ENCODE measurements around the gene IGSF23.
A peak's percentile ranks its signal among the peaks of the same experiment; 100 is the strongest.
"Not testable (repeated sequence)": the region's sequence is repeated elsewhere in the genome, so short reads cannot be mapped to it uniquely, and the experiment has no call there.

Gene IGSF23

GRCh38 chr19:44653977-44654774, 40.8 kb downstream of the IGSF23 start:
- DNase-seq, result peak; percentile 39
- in situ Hi-C loops (cut with MboI; ENCODE audit: low pct_unique_long_range_greater_than_20kb, low sequenced_read_pairs), result no loop called here

GRCh38 chr19:44657211-44657921, 44.0 kb downstream of the IGSF23 start:
- in situ Hi-C loops (cut with MboI; ENCODE audit: low pct_unique_long_range_greater_than_20kb, low sequenced_read_pairs), result no loop called here
- peak; percentile 82 for DNase-seq

DNA sequence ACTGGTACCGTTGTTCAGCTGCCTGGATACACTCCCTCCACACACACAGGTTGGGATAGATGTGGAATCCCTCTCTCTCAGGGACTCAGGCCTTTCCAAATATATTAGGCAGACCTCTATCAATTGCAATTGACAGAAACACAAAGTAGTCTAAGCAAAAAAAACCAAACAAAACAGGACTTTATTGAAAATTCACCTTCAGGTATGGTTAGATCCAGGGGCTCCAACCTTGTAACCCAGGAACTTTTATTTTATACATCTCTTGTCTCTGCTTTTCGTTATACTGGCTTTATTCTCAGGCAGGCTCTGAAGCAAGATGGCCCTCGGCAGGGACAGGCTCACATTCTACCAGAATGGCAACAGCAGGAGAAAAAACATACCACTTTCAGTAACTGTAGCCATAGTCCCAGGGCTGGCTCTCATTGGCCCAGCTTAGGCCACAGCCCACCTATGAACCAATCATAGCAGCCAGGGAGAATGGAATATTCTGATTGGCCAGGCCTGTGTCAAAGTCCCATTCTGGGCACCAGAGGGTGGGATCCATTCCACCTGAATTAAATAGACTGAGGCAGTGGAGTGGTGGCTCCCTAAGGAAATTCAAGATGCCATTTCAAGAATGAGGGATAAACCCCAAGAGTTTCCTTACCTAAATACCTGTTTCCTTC, 44.8 kb downstream of the IGSF23 start:
- no peak for DNase-seq
- in situ Hi-C loops (cut with MboI; ENCODE audit: low pct_unique_long_range_greater_than_20kb, low sequenced_read_pairs), result no loop called here

DNA sequence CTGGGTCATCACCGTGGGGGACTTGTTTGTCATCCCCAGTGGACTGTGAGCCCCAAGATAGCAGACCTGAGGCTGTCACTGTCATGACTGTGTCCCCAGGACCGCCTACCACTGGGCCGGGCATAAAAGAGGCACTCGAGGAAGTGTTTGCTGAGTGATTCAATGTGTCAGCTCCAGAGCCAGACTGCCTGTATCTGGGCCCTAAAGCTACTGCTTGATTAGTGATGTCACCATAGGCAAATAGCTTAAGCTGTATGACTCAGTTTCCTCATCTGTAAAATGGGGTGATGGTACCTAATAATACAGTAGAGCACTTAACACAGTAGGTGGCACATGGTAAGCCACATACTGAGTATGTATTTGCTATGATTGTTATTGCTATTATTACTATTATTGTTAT, 46.7 kb downstream of the IGSF23 start:
- DNase-seq, result no peak
- in situ Hi-C loops (cut with MboI; ENCODE audit: low pct_unique_long_range_greater_than_20kb, low sequenced_read_pairs), result no loop called here

GRCh38 chr19:44661205-44661604, 47.8 kb downstream of the IGSF23 start:
- no peak for DNase-seq
- in situ Hi-C loops (cut with MboI; ENCODE audit: low pct_unique_long_range_greater_than_20kb, low sequenced_read_pairs), result no loop called here

DNA sequence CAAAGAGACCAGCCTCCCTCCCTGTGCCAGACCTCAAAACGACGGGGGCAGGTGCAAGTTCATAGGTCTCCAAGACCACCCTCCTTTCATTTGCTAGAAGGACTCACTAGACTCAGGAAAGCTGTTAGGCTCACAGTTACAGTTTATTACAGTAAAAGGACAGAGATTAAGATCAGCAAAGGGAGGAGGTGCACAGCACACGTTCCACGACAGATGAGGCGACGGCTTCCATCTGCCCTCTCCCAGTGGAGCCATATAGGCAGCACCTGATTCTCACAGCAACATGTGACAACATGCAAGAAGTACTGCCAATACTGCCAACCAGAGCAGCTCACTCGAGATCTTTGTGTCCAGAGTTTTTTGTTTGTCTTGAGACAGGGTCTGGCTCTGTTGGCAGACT, 48.5 kb downstream of the IGSF23 start:
- in situ Hi-C loops (cut with MboI; ENCODE audit: low pct_unique_long_range_greater_than_20kb, low sequenced_read_pairs), result no loop called here
- no peak for DNase-seq

- no peak for DNase-seq
- in situ Hi-C loops (cut with MboI; ENCODE audit: low pct_unique_long_range_greater_than_20kb, low sequenced_read_pairs), result no loop called here
These were observed 49.5 kb downstream of the IGSF23 start for GRCh38 chr19:44662691-44663385.

- DNase-seq, result no peak
- in situ Hi-C loops (cut with MboI; ENCODE audit: low pct_unique_long_range_greater_than_20kb, low sequenced_read_pairs), result no loop called here
These were observed 50.6 kb downstream of the IGSF23 start for GRCh38 chr19:44663996-44664395.

DNA sequence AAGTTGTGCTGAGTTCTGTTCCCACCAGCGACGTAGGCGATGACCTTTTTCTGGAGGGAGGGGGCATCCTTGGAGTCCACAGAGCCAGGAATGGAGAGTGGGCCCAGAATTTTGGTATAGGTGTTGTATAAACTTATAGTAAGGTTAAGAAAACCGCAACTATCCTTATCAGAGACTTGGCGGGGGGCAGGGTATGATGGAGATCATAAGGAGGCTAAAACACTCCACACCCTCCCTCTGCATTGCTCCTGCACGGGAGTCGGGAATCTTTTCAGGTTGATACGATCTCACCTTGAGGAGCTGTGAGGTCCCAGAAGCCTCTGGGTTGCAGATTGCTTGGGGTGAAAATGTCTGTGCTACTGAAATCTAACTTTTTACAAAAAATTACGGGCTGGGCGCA, 51.6 kb downstream of the IGSF23 start:
- in situ Hi-C loops (cut with MboI; ENCODE audit: low pct_unique_long_range_greater_than_20kb, low sequenced_read_pairs), result no loop called here
- no peak for DNase-seq

- peak; percentile 41 for DNase-seq
- in situ Hi-C loops (cut with MboI; ENCODE audit: low pct_unique_long_range_greater_than_20kb, low sequenced_read_pairs), result no loop called here
These were observed 53.6 kb downstream of the IGSF23 start for GRCh38 chr19:44666852-44667556.

DNA sequence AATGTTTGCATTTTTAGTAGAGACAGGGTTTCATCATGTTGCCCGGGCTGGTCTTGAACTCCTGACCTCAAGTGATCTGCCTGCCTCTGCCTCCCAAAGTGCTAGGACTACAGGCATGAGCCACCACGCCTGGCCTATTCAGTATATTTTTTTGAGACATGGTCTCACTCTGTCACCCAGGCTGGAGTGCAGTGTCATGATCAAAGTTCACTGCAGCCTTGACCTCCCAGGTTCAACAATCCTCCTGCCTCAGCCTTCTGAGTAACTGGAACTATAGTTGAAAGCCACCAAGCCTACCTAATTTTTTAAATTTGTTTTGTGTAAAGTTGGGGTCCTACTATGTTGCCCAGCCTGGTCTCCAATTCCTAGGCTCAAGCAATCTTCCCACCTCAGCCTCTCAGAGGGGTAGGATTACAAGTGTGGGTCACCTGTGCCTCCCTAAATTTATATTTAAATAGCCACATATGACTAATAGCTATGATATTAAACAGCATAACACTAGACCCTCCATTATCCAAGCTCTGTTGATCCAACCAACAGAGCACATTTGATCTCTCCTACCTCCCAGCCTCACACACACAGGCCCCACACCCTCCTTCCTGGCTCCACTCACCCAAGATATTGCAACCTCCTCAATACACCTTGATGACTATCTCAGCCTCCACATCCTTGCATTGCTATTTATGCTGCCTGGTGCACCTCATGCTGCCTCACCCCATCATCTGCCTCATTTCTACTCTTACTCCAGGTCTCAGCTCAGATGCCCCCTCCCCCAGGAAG, 55.8 kb downstream of the IGSF23 start:
- in situ Hi-C loops (cut with MboI; ENCODE audit: low pct_unique_long_range_greater_than_20kb, low sequenced_read_pairs), result no loop called here
- peak; percentile 20 for DNase-seq

- in situ Hi-C loops (cut with MboI; ENCODE audit: low pct_unique_long_range_greater_than_20kb, low sequenced_read_pairs); DNase-seq: not testable (repeated sequence)
These were observed 56.7 kb downstream of the IGSF23 start for GRCh38 chr19:44670027-44670426.

- no peak for DNase-seq
- in situ Hi-C loops (cut with MboI; ENCODE audit: low pct_unique_long_range_greater_than_20kb, low sequenced_read_pairs), result no loop called here
These were observed 58.0 kb downstream of the IGSF23 start, which contains the start of gene CEACAM19 for GRCh38 chr19:44671400-44671799. CEACAM19 (plus strand) TSS chr19:44671482; CDS start chr19:44671932, 450 bp downstream.

- no peak for DNase-seq
- in situ Hi-C loops (cut with MboI; ENCODE audit: low pct_unique_long_range_greater_than_20kb, low sequenced_read_pairs), result no loop called here
These were observed 58.9 kb downstream of the IGSF23 start for GRCh38 chr19:44672226-44672625.

DNA sequence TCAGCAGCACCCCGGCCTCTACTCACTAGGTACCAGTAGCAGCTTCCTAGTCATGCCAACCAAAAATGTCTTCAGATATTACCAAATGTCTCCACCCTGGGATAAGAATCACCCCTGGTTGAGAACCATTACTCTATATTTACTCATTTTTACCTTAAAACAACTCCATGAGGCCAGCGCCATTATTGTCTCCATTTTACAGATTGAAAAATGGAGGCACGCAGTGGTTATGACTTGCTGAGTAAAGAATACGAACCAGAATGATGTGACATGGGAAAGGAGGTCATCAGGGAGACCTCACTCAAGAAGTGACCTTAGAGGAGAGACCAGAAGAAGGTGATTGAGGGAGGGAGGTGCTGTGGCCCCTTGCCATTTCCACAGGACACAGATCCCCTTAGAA, 60.1 kb downstream of the IGSF23 start:
- no peak for DNase-seq
- in situ Hi-C loops (cut with MboI; ENCODE audit: low pct_unique_long_range_greater_than_20kb, low sequenced_read_pairs), result no loop called here

- in situ Hi-C loops (cut with MboI; ENCODE audit: low pct_unique_long_range_greater_than_20kb, low sequenced_read_pairs), result no loop called here
- DNase-seq, result no peak
These were observed 62.2 kb downstream of the IGSF23 start for GRCh38 chr19:44675521-44675920.

- peak; percentile 33 for DNase-seq
- in situ Hi-C loops (cut with MboI; ENCODE audit: low pct_unique_long_range_greater_than_20kb, low sequenced_read_pairs), result no loop called here
These were observed 63.9 kb downstream of the IGSF23 start for GRCh38 chr19:44677019-44677811.
